ENCODE data around the gene C22orf23.

- peak; percentile 98 for TF ChIP-seq CTCF (IDR thresholded peaks at IDR 0.05; ENCODE audit: low read depth, low read length)
- TF ChIP-seq EZH2phosphoT487 (IDR thresholded peaks at IDR 0.05; ENCODE audit: low read depth), result no peak
Observed at GRCh38 chr22:37933711-37934376, 19.6 kb downstream of the C22orf23 start.
